Prostate gland (tissue), 2 donors: ENCODE data around the gene AKT1.

Source experiments
- POLR2A ChIP-seq: fragments of 450-650 bp; IDR thresholded peaks from one replicate; pipeline ENCODE4 v1.6.1; 2016; ENCODE audit warnings: antibody characterized with exemption, mild to moderate bottlenecking
- TF ChIP-seq, protein P1 (sequence below), 4 experiments: fragments of 200-600 bp in 2 of 4; fragments of 450-650 bp in 2 of 4; sonication (generic) in 2 of 4; IDR thresholded peaks; 1 replicate in 3 of 4; 2 replicates in 1 of 4; pipeline ENCODE4 v1.5.1; 2016 to 2019; ENCODE audit warnings: antibody characterized with exemption in 4 of 4, mild to moderate bottlenecking in 2 of 4, moderate library complexity in 2 of 4

DNA sequence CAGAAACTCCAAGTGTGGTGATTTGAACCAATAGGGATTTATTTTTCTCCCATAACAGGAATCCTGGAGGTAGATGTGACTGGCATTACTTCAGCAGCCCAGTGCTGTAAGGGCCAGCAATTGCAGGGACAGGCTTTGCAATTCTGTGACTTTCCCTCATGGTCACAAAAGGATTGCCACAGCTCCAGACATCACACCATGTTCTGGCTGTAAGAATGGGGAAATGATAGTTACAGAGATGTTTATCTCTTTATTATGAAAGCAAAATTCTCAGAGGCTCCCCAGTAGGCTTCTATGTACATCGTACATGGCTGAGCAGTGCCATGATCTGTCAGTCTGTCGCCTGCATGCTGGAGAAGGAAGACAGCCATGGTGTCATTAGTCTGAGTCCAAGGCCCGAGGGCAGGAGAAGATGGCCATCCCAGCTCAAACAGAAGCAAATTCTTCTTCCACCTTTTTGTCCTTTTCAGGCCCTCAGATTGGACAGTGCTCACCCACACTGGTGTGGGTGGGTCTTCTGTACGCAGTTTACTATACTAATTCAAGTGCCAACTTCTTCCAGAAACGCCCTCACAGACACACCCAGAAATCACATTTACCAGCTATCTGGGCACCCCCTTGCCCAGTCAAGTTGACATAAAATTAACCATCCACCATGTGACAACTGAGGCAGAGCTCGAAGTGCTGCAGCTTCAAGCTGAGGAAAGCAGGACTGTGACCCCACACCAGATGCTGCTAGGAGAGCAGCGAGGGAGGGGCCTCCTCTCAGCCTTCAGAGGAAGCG, 22.6 kb upstream of the AKT1 start:
- TF ChIP-seq, protein P1, sequence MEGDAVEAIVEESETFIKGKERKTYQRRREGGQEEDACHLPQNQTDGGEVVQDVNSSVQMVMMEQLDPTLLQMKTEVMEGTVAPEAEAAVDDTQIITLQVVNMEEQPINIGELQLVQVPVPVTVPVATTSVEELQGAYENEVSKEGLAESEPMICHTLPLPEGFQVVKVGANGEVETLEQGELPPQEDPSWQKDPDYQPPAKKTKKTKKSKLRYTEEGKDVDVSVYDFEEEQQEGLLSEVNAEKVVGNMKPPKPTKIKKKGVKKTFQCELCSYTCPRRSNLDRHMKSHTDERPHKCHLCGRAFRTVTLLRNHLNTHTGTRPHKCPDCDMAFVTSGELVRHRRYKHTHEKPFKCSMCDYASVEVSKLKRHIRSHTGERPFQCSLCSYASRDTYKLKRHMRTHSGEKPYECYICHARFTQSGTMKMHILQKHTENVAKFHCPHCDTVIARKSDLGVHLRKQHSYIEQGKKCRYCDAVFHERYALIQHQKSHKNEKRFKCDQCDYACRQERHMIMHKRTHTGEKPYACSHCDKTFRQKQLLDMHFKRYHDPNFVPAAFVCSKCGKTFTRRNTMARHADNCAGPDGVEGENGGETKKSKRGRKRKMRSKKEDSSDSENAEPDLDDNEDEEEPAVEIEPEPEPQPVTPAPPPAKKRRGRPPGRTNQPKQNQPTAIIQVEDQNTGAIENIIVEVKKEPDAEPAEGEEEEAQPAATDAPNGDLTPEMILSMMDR (IDR thresholded peaks at IDR 0.05): no peak
- TF ChIP-seq POLR2A: no peak
